GM11168 (cell line): ENCODE results near the gene ALG11.

ENCODE experiments used
- in situ Hi-C: fragments of 300-500 bp; cut with MboI; formaldehyde crosslinking; loops from one replicate; pipeline ENCODE4 v1.12.0; 2022; ENCODE audit warnings: low sequenced_read_pairs; ENCODE audit not compliant: unreplicated experiment

ALG11 gene

DNA sequence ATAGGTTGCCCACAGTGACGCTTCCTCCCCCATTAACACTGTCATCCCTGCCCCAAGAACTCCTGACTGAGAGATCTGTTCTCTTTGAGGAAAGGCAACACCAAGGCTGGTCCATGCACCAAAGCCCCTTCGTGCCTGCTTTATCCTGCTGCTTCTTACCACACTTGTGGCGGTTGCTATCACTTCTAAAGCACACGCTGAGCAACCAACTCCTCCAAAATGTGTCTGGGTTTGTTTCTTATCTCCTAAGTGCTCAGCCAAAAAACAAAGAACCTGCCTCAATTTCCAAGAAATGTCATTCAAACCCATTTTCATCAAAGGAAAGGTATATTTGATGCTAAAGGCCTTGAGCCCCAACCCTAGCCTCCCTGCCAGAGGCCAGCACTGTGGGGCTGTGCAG, 15.6 kb upstream of the ALG11 start:
- in situ Hi-C loops: no loop called here

DNA sequence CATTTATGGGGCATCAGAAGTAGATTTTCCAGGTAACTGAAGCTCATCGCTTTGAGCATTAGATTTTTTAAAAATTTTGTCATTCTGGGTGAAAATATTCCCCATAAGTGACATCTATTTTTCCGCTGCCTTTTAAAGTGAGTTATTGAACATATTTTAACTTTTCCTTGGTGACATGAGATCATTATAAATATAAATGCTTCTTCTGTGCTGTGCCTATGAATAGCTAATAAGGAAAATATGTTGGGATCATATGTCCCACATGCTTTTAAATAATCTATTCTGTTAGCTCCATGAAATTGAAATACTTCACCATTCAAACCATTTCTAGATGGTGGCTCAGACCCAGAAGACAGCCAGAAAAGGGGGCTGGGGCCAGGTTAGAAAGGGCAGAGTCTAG, 15.0 kb upstream of the ALG11 start:
- in situ Hi-C loops: no loop called here

DNA sequence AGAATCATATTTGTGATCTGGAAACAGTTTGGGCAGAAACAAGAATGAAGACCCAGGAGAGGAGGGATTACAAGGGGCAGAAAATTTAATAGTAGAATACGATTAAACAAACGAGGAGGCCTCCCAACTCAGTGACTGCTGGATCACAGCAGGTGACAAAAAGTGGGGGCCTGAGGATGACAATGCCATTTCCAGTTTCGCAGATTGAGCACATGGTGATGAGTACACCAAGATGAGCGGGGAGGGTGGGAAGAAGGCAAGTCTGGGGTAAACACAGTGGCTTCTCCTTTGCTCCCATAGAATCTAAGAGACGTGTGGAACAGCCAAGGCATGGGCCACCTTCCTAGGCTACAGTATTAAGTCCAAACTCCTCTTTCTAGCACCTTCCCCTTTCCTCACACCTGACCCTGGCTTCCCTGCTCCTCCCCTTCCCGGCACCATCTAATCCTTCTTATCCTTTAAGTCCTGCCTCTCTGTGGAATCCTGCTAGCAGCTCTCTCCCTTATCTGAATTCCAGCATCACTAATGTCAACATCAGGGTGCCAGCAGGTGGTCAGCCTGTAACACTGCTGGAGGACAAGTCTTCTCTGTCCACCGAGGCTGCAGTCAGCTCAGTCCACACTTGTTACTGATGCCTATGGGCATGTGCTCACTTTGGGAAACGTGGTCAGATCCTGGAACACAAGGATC, 14.4 kb upstream of the ALG11 start:
- in situ Hi-C loops: no loop called here

DNA sequence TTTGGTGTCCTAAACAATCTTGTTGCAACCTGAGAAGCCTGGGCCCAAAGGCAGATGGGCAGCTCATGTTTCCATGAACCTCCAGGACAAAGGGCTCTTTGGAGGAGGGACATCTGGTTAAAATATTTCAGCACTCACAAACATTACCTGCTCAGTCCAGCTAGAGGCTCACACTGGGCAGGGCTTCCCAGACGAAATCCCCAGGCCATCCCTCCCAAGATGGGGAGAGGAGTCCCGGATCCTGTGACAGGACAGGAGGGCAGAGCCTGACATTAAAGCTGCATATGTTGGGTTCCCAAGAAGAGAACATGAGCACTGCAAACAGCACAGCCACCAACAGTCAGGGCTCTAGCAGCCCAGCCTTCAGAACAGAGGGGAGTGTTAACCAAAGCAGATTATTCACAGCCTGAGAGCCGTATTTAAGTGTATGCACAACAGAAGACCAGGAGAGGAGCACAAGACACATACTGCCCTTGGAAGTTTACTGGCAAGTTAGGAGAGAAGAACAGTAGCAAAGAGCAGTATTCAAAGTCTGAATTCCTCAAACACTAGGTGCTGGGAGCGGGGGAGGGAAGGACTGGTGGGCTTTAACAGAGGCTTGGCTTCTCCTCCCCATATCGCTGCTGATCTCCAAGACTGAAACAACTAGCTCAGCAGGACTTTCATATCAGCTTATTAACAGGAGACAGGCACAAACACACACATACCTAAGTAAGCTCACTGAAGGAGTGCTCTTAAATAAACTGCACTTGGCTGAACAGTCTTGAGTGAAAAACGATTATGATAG, 13.3 kb upstream of the ALG11 start:
- in situ Hi-C loops: no loop called here

DNA sequence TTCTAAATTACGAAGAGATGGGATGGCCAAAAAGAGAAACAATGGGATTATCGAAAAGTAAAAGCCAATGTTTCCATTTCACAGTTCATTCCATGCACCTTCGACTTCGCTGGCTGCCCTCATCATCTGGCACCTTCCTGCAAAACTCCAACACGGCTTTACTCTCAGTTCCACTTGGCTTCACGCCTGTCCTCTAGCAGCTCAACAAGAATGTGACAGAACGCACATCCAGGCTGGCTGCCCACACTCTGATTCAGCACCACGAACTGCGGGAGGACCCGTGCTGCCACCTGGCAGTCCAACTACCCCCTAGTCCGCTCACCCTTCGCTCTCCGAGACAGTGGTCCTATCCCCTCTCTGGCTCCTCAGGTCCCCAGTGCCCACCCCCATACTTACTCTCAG, 12.7 kb upstream of the ALG11 start:
- in situ Hi-C loops: no loop called here

DNA sequence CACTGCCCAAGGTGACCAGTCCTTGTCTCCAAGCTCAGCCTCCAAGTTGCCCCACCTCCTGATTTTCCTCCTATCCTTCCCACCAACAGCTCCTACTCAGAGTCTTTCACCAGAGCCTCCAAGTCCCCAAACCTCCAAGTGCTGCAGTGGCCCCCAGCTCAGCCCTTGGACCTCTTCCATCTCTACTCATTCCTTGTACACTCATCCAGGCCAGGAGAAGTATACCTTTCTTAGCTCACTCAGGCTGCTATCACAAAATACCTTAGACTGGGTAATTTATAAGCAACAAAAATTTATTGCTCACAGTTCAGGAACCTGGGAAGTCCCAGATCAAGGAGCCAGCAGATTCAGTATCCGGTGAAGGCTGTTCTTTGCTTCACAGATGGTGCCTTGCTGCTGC, 12.3 kb upstream of the ALG11 start:
- in situ Hi-C loops: no loop called here

DNA sequence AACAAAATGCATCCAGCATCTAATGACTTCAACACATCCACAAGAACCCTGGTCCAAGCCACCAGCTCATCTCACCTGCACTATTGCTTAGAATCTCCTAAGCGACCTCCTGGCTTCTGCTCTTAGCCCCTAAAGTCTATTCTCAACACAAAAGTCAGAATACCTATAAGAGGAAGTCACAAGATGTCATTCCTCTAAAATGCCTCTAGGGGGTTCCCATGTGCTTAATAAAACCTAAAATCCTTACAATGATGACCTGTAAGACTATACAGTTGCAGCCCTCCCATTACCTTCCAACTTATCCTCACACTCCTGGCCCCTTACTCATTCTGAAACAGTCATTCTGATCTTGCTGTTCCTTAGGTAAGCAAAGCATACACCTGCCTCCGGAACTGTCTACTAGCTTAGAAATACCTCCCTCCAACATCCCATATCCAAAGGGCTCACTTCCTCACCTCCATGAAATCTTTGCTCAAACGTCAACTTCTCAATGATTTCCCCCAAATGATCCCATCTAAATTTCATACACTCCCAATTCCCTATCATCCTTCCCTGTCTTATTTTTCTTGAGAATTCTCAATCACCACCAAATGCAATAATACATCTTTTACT, 11.0 kb upstream of the ALG11 start:
- in situ Hi-C loops: no loop called here

DNA sequence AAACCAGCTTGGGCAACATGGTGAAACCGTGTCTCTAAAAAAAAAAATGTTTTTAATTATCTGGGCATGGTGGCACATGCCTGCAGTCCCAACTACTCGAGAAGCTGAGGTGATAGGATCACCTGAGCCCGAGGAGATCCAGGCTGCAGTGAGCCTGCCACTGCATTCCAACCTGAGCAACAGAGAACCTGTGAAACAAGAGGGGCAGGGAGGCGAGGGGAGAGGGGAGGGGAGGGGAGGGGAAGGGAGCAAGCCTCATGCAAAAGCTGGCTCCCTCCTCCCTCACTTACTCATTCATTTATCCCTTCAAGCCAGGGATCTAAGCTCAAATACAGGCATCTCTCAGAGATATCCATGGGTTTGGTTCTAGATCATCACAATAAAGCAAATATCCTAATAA, 9.8 kb upstream of the ALG11 start:
- in situ Hi-C loops: no loop called here

DNA sequence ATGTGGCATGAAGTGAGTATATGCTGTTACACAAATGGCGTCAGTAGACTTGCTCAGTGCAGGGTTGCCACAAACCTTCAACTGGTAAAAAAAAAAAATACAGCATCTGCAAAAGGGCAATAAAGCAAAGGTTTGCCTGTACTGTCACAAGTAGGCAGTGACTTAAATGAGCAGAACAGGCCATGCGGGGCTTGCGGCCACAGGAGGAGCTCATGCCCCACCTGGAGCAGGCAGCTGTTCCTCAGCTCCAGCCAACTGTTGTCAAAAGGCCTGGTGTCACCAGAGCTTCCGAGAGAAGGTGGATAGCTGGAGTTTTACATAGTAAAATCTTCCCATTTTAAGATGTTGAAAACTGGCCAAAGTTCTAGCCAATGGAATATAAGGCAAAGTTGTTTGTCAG, 8.7 kb upstream of the ALG11 start:
- in situ Hi-C loops: no loop called here

DNA sequence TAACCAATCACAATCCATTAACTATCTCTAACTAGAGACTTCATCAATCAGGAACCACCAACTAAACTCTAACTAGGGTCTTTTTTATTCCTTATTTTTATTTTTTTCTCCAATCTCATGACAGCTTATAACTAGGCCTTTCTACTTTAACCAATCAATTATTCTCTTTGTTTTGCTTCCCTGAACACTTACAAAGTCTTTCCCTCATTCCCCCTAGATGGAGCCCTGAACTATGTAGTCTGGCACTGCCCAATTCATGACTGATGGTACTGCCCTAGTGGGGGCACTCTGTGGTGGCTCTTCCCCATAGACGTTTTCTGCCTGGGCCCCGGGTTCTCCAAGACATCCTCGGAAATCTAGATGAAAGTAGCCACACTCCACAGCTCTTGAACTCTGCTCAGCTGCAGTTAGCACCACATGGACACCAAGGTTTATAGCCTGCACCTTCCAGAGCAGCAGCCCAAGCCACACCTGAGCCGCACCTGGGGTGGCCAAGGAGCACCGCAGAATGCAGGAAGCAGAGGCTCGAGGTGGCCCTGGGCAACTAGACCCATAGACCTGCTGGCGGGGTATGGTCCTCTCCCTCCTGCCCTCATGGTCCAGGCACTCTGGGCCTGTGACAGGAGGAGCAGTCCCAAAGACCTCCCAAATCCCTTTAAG, 7.6 kb upstream of the ALG11 start:
- in situ Hi-C loops: loop anchor here (5.0 kb wide), 1 partner anchor 123 kb away; the partner anchor contains the start of gene NEK5

DNA sequence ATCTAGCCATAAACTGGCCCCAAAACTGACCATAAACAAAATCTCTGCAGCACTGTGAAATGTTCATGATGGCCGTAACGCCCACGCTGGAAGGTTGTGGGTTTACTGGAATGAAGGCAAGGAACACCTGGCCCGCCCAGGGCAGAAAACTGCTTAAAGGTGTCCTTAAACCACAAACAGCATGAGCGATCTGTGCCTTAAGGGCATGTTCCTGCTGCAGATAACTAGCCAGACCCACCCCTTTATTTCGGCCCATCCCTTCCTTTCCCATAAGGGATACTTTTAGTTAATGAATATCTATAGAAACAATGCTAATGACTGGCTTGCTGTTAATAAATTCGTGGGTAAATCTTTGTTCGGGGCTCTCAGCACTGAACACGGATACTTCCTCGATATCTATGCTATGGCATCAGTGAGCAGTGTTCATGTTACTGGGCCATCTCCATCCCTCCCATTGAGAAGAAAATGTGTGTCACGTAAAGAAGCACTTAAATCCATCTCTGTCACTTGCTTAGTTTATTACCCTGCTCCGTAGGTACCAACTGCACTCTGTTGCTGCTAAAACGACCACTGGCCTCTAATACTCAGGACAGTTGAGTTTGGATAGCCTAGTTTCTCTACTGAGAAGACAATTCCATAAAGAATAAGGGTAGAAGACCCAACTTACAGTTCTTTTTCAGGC, 6.2 kb upstream of the ALG11 start:
- in situ Hi-C loops: loop anchor here (5.0 kb wide), 1 partner anchor 121 kb away; the partner anchor contains the start of gene NEK5

DNA sequence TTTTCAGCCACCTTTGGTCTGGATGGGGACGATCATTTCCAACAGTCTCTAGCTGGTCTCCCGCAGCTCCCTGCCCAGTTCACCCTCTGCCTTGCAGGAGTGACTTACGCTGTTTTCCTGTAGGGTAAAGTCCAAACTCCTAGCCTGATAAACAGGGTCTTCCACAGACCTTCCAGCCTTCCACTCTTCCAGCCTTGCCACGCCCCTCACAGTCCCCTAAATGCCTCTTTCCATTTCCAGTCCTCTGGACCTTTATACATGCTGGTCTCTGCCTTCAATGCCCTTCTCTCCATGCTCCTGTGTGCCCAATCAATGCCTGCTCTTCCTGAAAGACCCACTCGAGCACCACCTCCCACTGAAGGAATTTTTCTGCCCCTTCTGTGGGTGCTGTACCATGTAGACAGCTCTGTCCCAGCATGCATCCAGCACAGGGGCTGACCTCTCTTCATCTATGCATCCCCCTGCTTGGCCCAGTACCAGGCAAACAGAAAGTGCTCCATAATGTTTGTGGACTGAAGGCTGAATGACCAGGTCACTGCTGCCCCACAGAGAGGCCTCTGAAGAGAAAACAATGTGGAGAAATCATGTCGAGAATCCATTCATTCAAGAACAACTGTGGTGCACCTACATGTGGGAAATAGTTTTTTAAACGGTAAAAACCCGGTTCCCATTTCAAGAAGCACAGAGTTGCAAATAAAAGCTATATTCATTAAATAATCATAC, 5.5 kb upstream of the ALG11 start:
- in situ Hi-C loops: loop anchor here (5.0 kb wide), 1 partner anchor 121 kb away; the partner anchor contains the start of gene NEK5

DNA sequence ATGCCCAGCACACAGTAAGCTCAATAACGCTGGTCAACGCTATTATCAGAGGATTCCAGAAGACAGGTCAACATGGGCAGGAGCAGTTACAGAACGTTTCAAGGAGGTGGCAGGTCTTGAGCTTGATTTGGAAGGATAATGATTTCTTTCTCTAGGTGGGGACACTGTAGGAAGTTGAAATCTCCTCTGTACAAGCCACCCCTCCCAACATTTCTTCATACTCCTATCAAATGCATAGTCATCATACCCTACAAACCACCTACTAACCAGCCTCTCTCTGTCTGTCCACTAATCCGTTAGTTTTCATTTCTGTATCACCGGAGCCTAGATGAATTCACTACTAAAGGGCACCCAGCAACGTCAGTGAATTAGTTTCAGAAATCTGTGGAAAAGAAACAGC, 2.3 kb upstream of the ALG11 start:
- in situ Hi-C loops: loop anchor here (5.0 kb wide), 1 partner anchor 117 kb away; the partner anchor contains the start of gene NEK5

DNA sequence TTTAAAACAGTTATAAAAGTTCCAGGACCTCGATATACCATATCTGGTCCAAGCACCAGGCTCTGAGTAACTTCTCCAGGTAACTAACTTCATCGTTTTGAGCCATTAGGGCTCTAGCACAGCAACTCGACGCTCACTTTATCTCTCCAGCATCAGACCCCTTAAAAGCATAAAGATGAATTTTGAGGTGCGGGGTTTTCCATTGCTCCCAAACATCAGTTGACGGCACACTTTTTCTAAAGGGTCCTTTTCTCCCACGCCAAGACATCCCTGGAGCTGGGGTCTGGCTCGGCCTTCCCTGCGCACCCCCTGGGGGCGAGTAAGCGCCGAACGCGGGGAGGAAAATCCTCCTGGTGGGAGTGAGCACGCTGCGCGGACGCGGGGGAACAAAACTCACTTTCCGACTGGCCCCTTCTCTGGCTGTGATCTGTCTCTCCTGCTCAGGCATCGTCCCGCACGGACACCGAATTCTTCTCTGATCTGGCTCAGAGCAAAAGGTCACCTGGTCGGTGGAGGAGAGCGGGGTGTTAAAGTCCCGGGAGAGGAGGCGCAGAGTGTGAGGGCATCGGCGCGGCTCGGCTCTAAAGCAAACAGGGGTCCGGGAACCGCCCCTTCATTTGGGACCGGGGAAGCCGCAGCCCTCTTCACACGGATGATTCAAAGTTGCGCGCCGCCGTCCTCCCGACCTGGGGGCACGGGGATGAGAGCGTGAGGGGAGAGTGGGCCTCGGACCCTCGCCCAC, 1.1 kb upstream of the ALG11 start, which contains the start of gene ATP7B:
TSS of gene ATP7B (minus strand) at position 561 of the 742 bp plus-strand sequence. CDS start at position 448, 113 bp downstream.
- in situ Hi-C loops: no loop called here

DNA sequence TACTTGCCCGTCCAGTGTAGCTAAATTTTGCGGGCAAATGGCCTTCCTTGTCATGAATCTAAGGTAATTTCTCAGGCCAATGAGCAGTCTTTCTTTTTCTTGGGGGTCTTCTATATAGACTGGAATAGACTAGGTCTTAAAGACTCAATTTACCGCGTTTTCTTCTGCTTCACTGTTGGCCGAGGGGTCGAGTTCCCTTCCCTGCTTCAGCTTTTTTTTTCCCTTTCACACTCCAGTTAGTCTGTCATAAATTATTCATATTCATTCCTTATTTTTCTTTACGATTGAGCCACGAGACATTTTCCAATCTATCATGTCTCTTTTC, 276 bp downstream of the ALG11 start:
- in situ Hi-C loops: no loop called here

DNA sequence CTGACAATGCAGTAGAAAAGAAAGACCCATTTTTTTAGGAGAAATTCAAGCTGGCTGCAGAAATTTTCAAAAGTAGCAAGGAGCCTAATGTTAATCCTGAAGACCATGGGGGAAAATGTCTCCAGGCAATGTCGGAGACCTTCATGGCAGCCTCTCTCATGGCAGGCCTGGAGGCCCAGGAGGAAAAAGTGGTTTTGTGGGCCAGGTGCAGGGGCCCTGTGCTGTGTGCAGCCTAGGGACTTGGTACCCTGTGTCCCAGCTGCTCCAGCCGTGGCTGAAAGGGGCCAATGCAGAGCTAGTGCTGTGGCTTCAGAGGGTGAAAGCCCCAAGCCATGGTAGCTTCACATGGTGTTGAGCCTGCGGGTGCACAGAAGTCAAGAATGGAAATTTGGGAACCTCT, 4.1 kb downstream of the ALG11 start:
- in situ Hi-C loops: no loop called here

DNA sequence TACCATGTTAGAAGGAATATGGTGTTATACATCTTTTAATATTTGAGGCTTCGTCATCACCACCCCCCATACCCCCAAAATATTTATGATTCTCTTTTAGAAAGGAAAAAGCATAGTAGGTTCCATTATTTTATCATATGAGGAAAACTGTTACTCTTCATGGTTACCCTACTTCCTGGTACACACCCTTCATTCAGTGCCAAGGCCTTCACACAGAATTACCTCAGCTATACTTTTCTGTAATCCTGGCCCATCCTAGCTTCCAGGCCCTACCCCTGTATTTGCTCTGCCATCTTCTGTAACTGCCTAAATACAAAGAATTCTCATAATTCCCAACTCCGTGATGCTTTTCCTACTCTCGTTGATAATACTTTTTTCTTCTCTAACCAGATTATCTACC, 8.0 kb downstream of the ALG11 start:
- in situ Hi-C loops: no loop called here

DNA sequence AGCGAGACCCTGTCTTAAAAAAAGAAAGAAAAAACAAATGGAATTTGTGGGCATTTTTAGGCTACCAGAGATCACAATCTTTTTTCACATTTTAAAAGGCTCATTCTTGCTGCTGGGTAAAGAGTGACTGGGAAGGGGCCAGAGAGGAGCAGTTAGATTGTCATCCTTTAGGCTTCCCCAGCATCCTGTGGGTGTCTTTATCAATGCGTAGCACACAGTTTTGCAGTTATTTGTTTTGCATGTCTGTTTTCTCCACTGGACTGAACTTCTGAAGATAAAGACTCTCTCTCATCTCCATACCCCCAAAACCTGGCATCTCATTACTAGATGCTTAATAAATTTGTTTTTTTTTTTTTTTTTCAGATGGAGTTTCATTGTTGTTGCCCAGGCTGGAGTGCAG, 10.2 kb downstream of the ALG11 start:
- in situ Hi-C loops: no loop called here

DNA sequence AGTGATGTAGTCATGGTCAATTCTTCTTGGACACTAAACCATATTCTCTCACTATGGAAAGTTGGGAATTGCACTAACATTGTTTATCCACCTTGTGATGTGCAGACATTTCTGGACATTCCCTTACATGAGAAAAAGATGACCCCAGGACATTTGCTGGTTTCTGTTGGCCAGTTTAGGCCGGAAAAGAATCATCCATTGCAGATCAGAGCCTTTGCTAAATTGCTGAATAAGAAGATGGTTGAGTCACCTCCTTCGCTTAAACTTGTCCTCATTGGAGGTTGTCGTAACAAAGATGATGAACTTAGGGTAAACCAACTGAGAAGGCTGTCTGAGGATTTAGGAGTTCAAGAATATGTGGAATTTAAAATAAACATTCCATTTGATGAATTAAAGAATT, 12.3 kb downstream of the ALG11 start, which contains the start of gene UTP14C:
TSS of gene UTP14C (plus strand) at position 211 of the 400 bp plus-strand sequence. CDS start 4,114 bp downstream, outside the sequence.
- in situ Hi-C loops: no loop called here
